RWPE2 (cell line): Measurements from ENCODE around the gene ERBB4.

ENCODE experiments used
- ATAC-seq: fragments of 200-7000 bp; cut with Tn5 transposase; 3 replicates; pipeline ENCODE4 v1.9.1; 2021; ENCODE audit warnings: low read depth
- DNase-seq: peaks from one replicate; pipeline ENCODE4 v3.0.0-alpha.2; 2020; ENCODE audit warnings: low spot score
- H3K27ac ChIP-seq: fragments of 450-650 bp; 2 replicates; pipeline ENCODE4 v1.5.1; 2017; ENCODE audit warnings: mild to moderate bottlenecking; ENCODE audit not compliant: poor library complexity, severe bottlenecking
- H3K27me3 ChIP-seq: fragments of 250-450 bp; sonication (Bioruptor Pico); 2 replicates; pipeline ENCODE4 v1.5.1; 2021; ENCODE audit warnings: mild to moderate bottlenecking, moderate library complexity; ENCODE audit not compliant: insufficient read depth, poor library complexity, severe bottlenecking
- H3K36me3 ChIP-seq: fragments of 250-450 bp; sonication (Bioruptor Pico); 2 replicates; pipeline ENCODE4 v1.5.1; 2020; ENCODE audit warnings: low read depth, mild to moderate bottlenecking, moderate library complexity
- H3K4me1 ChIP-seq: fragments of 250-450 bp; sonication (Bioruptor Pico); 2 replicates; pipeline ENCODE4 v1.5.1; 2021; ENCODE audit warnings: mild to moderate bottlenecking, moderate library complexity; ENCODE audit not compliant: insufficient read depth, poor library complexity, severe bottlenecking
- H3K4me3 ChIP-seq: fragments of 250-450 bp; sonication (Bioruptor Pico); 2 replicates; pipeline ENCODE4 v1.5.1; 2021; ENCODE audit warnings: mild to moderate bottlenecking, moderate library complexity; ENCODE audit not compliant: severe bottlenecking
- H3K9me3 ChIP-seq: fragments of 250-450 bp; sonication (Bioruptor Pico); 2 replicates; pipeline ENCODE4 v1.5.1; 2021; ENCODE audit warnings: mild to moderate bottlenecking, moderate library complexity; ENCODE audit not compliant: severe bottlenecking
- TF ChIP-seq, protein P1 (sequence below): fragments of 450-650 bp; IDR thresholded peaks from one replicate; pipeline ENCODE4 v1.5.1; 2017; ENCODE audit warnings: mild to moderate bottlenecking, moderate library complexity; ENCODE audit not compliant: poor library complexity, severe bottlenecking

ERBB4 gene

DNA sequence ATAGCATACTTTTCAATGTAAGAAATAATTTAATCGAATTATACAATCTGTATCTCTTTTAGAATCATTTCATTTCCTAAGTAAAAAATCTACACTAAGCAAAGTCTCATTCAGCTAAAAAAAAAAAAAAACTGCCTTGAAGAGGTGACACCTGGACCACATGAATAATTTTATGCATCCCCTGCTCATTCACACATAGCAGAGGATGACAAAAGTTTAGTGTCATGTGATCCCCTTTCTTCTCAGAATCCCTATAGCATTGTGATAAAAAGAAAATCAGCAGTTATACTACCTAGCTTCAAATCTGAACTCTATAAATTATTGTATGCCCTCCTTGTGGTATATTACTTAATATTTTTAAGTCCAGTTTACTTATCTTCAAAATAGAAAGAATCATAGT lies 603.8 kb downstream of the ERBB4 start:
- no peaks in the 10 kb centered on the region for H3K4me1 ChIP-seq
- no peak overlapping the region for H3K4me3 ChIP-seq
- TF ChIP-seq, protein P1, sequence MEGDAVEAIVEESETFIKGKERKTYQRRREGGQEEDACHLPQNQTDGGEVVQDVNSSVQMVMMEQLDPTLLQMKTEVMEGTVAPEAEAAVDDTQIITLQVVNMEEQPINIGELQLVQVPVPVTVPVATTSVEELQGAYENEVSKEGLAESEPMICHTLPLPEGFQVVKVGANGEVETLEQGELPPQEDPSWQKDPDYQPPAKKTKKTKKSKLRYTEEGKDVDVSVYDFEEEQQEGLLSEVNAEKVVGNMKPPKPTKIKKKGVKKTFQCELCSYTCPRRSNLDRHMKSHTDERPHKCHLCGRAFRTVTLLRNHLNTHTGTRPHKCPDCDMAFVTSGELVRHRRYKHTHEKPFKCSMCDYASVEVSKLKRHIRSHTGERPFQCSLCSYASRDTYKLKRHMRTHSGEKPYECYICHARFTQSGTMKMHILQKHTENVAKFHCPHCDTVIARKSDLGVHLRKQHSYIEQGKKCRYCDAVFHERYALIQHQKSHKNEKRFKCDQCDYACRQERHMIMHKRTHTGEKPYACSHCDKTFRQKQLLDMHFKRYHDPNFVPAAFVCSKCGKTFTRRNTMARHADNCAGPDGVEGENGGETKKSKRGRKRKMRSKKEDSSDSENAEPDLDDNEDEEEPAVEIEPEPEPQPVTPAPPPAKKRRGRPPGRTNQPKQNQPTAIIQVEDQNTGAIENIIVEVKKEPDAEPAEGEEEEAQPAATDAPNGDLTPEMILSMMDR = no peak
- no peaks in the 10 kb centered on the region for H3K9me3 ChIP-seq
- H3K27ac ChIP-seq = no peak overlapping the region
- DNase-seq (no peak), ATAC-seq (no peak)
- H3K36me3 ChIP-seq = no peaks in the 10 kb centered on the region
- H3K27me3 ChIP-seq = peaks cover 3% of the 10 kb centered on the region

DNA sequence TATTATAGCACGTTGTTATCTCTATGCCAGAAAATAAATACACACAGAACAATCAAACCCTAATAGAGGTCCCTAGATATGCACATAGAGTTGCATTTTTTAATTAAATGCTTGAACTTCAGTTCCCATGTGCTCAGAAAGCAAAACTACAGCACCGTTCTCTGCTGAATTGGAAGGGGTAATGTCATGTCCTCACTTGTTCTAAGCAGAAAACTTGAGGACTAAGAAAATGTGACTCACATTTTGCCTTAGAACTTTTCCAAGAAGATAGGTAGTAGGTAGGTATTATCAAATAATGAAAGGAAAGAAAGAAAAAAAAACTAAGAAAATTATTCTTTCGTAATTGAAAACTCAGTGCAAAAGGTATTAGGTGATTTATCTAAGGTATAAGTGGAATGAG lies 607.3 kb downstream of the ERBB4 start:
- Histone ChIP-seq H3K9me3 (no peaks in the 10 kb centered on the region), H3K36me3 (no peaks in the 10 kb centered on the region), H3K4me1 (no peaks in the 10 kb centered on the region), H3K4me3 (no peak overlapping the region), H3K27me3 (peaks cover 6% of the 10 kb centered on the region), H3K27ac (no peak overlapping the region)
- TF ChIP-seq, protein P1 = no peak
- DNase-seq = no peak
- peak; percentile 45; the same call in 1 of the 3 replicates for ATAC-seq

DNA sequence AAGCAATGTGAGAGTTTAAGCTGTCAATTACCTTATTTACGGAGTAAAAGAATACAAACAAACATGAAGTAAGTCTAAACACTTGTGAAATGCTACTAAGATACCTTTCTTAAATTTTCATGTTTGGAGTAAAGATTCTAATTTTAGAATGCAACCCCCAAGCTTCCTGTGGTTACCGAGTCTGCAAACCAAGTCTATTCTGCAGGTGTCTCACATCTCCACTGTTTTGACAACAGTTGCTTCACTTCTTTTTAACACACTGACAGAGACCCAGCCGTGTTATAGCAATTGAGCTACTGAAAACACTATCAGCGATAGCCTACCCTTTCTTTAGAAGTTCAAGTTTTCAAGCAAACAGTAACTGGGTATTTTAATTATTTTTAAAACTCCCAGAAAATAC lies 608.3 kb downstream of the ERBB4 start:
- ATAC-seq (no peak), DNase-seq (no peak)
- TF ChIP-seq, protein P1 = no peak
- Histone ChIP-seq H3K27ac (no peak overlapping the region), H3K9me3 (no peaks in the 10 kb centered on the region), H3K4me1 (no peaks in the 10 kb centered on the region), H3K27me3 (peaks cover 6% of the 10 kb centered on the region), H3K36me3 (no peaks in the 10 kb centered on the region), H3K4me3 (no peak overlapping the region)

DNA sequence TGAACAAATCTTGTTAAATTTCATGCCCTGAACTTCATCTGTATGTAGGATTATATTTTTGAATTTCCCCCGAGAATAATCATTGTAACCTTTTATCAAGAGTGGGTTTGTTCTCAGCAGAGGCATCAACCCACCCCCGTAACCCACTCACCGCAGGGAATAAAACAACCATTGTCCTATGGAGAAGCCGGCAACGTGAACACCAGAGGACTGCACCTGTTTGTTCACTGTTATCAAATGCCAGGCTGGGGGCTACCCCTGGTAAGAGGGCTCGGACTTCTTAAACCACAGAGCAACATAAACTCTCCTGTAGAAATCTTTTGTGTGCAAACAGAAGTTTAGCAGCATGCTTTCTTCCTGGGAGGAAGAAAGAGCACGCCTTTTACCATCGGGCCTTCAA lies 610.4 kb downstream of the ERBB4 start:
- H3K27ac ChIP-seq = no peak overlapping the region
- H3K27me3 ChIP-seq = peaks cover 4% of the 10 kb centered on the region
- TF ChIP-seq, protein P1 = no peak
- H3K4me3 ChIP-seq = no peak overlapping the region
- H3K4me1 ChIP-seq = no peaks in the 10 kb centered on the region
- ATAC-seq = no peak
- H3K9me3 ChIP-seq = no peaks in the 10 kb centered on the region
- no peaks in the 10 kb centered on the region for H3K36me3 ChIP-seq
- DNase-seq = no peak

DNA sequence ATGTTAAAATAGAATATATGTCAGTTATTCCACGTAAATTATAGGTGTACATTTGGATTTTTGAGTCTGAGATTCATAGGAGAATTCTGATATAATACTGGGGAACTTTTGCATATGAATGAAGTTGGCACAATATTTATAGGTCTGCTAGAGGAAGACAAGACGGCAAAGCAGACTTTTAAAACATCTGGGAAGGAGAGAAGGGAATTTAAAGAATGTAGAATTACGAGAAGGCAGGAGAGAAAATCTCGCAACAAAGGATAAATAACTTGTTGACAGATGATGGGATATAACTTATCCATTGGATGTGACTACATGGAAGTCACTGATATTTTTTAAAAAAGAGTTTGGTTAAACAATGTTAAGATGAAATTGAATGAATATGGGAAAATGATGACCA lies 615.6 kb downstream of the ERBB4 start:
- no peaks in the 10 kb centered on the region for H3K36me3 ChIP-seq

More for the DNA sequence above, 615.6 kb downstream of the ERBB4 start:
- TF ChIP-seq, protein P1 = no peak
- Histone ChIP-seq H3K4me3 (no peak overlapping the region), H3K27me3 (no peaks in the 10 kb centered on the region), H3K4me1 (no peaks in the 10 kb centered on the region), H3K9me3 (no peaks in the 10 kb centered on the region), H3K27ac (no peak overlapping the region)
- ATAC-seq (no peak), DNase-seq (no peak)
